ENCODE measurements around the gene DCAF17. TPM values are rescaled to one million over a fixed set of nuclear protein-coding genes. Genes with fewer than 3 reads are reported as not detected.
"Not testable (repeated sequence)": the region's sequence is repeated elsewhere in the genome, so short reads cannot be mapped to it uniquely, and the experiment has no call there.

The DCAF17 gene
- total RNA-seq, 1 experiment from 2014 or later = 14.0 TPM

DNA sequence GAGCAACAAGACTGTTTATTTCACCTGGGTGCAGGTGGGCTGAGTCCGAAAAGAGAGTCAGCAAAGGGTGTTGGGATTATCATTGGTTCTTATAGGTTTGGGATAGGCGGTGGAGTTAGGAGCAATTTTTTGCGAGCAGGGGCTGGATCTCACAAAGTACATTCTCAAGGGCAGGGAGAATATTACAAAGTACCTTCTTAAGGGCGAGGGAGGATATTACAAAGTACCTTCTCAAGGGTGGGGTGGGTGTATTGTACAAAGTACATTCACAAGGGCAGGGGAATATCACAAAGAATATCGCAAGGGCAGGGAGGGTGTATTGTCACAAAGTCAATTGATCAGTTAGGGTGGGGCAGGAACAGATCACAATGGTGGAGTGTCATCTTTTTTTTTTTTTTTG lies 63.6 kb downstream of the DCAF17 start:
- DNase-seq (ENCODE audit: low spot score); in situ Hi-C loops (cut with HindIII; ENCODE audit: low sequenced_read_pairs): not testable (repeated sequence)

DNA sequence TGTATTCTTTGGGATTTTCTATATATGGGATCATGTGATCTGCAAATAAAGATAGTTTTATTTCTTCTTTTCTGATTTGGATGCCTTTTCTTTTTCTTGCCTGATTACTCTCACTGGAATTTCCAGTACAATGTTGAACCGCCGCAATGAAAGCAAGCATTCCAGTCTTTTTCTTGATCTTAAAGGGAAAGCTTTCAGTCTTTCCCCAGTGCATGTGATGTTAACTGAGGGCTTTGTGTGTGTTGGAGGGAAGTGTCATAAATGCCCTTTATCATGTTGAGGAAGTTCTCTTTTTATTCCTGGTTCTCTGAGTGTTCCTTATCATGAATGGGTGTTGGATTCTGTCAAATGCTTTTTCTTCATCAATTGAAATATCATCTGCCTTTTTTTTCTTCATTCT lies 71.3 kb downstream of the DCAF17 start:
- no peak for DNase-seq (ENCODE audit: low spot score)
- in situ Hi-C loops (cut with HindIII; ENCODE audit: low sequenced_read_pairs) = no loop called here

DNA sequence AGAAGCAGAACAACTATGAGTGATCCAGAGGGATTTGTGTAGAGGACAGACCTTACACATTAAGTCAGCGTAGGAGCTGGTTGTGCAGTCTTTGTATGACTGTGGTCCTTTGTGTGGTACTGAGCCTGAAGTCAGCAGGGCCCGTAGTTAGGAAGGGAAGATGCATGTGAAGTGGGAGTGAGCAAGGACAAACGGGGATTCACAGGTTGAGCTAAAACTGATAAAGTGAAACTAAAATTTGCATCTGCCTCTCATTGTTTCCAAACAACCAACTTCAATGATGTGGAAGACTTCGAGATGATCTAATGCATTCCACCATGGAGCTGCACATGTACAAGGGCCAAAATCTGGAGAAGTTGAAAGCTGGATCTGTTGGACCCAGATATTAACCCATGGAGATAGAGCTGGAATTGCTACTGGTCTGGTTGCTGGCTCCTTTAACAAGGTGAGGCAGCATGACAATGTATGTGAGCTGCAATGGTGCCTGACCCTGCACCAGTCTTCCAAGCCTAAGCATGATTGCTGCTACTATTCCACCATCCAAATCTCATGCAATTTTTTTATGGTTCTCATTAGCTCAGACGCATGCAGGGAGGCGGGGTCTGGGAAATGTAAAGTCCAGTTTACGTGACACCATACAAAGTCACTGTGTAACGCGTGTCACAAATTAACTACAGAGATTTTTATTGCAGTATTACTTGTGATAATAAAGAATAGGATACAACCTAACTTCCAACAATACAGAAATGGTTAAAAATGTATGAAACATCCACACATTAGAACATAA lies 76.1 kb downstream of the DCAF17 start:
- in situ Hi-C loops (cut with HindIII; ENCODE audit: low sequenced_read_pairs) = no loop called here
- no peak for DNase-seq (ENCODE audit: low spot score)

DNA sequence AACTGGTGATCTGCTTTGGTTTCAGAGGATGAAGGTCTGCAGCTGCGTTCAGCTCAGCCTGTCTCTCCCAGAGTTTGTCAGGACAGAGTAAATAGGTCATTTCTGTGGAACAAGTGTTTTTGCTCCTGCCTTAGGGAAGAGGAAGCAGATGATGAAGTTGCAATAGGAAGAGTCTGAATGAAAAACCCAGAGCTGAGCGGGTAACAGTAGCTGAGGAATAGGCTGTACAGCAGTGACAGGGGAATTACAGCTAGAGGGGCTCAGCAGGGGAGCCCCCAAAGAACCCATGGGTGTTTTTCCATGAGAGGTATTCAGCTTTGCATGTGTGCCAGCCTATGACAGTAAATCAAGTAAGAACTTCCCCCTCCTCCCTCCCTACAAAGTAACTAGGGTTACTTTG lies 78.0 kb downstream of the DCAF17 start:
- no peak for DNase-seq (ENCODE audit: low spot score)
- in situ Hi-C loops (cut with HindIII; ENCODE audit: low sequenced_read_pairs) = no loop called here

DNA sequence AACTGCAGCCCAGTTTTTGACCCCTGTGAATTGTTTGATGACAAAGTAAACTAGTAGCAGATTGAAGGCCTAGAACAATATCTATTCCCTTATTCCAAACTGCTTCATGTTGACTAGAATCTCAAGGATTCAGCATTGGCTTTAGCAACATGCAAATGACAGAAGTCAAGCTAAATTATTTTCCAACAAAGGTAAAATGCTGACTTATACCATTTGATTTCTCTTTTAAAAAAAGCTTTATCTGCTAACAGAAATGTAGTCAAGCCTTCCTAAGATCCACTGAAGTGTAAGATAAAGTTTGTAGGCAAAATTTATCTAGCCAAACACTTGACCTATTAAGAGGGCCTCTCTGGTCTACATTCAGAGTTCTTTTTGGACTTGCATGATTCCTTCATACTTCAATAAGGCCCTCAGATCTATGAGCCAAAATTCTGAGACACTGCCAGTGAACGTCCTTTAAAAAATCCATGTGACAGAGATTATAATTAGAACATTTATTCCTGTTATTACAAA lies 78.7 kb downstream of the DCAF17 start:
- in situ Hi-C loops (cut with HindIII; ENCODE audit: low sequenced_read_pairs) = no loop called here

DNA sequence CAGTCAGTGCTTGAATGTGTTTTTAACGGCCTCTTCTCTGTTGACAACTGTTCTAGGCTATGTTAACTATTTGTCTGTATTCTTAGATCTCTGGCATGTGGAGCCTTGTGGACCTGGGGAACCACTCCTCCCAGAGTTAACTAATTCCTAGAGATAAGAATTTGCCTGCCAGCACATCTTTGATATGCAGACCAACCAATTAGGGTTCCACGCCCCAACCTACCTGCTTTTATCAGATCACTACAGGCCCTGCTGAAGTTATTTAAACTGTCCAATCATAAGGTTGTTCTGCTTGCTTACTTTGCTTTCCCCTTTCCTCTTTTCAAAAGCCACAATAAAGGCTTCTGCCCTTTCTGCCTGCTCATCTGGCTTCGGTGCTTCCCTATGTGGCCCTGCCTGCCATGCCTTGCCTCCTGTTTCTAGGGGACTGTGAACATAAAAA lies 79.7 kb downstream of the DCAF17 start:
- no peak for DNase-seq (ENCODE audit: low spot score)
- in situ Hi-C loops (cut with HindIII; ENCODE audit: low sequenced_read_pairs) = no loop called here

More for the DNA sequence above, 78.7 kb downstream of the DCAF17 start:
- no peak for DNase-seq (ENCODE audit: low spot score)

DNA sequence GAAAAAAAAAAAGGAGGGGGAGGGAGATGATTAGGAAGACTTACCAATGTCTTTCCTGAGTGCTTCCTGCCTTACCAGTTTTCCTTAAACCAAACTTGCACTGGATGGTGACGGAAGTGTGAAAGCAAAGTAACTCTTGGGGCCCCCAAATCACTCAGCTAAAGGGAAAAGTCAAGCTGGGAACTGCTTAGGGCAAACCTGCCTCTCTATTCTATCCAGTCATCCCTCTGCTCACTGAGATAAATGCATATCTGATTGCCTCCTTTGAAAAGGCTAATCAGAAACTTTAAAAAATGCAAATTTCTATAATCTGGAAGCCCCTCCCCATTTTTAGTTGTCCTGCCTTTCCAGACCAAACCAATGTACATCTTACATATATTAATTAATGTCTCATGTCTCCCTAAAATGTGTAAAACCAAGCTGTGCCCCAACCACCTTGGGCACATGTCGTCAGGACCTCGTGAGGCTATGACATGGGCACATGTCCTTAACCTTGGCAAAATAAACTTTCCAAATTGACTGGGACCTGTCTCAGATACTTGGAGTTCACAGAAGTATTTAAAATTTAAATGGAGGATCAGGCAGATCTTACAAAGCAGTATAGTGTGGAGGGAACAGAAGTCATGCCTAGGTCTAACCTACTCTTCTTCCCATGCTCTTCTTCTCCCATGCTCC lies 81.0 kb downstream of the DCAF17 start:
- no peak for DNase-seq (ENCODE audit: low spot score)
- in situ Hi-C loops (cut with HindIII; ENCODE audit: low sequenced_read_pairs) = no loop called here

DNA sequence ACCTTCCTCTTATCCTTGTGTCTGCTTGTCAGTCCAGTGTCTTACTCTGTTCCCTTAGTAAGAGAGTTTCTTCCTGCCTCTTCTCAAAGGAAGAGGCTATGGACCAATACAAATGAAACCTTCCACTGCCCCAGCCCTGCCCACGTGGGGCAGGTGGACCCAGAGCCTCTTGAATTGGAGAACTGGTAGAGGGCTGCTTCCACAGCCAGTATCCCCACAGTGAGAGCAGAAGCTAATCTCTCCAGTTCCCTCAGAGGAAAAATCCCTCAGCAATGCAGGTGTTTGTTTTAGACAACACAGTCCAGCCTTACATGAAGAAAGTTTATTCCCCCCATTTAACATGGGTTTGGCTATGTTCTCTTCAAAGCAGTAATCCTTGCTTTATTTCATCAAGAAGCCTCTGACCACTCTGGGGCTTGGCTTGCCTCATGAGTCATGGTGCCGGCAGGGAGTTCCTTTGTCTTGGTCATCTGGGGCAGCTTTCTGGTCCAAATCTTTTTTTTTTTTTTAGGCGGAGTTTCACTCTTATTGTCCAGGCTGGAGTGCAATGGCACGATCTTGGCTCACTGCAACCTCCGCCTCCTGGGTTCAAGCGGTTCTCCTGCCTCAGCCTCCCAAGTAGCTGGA lies 81.8 kb downstream of the DCAF17 start:
- in situ Hi-C loops (cut with HindIII; ENCODE audit: low sequenced_read_pairs) = no loop called here
- no peak for DNase-seq (ENCODE audit: low spot score)

DNA sequence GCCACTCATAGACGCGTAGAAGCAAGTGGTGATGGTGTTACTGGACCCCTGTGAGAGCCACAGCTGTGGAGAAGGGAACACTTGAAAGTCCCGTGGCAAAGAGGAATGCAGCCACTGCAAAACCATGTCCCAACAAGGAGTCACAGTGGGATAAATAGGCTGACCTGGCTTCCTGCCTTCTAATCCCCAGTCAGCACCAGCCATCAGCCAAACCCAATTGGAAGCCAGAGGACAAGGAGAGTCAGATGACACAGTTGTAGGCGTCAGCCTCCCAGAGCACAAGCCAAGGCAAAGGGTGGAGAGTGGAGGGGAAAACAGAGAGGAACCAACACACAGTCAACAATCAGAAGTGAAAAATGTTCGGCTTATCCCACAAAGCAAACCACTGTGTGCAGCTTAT lies 82.8 kb downstream of the DCAF17 start:
- in situ Hi-C loops (cut with HindIII; ENCODE audit: low sequenced_read_pairs) = no loop called here

DNA sequence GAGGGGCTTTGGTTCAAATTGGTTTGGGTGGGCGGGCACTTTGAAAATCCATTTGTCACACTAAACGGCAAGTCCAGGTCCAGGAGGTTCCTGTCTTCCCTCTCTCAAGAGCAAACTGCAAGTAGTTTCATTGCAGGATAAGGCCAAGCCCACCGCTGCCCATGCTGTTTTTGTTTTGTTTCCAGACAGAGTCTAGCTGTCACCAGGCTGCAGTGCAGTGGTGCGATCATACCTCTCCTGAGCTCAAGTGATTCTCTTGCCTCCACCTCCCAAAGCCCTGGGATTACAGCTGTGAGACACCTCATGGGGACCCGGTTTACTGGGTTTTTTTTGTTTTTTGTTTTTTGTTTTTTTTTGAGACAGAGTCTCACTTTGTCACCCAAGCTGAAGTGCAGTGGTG lies 86.4 kb downstream of the DCAF17 start:
- in situ Hi-C loops (cut with HindIII; ENCODE audit: low sequenced_read_pairs) = no loop called here
- DNase-seq (ENCODE audit: low spot score) = no peak

More for the DNA sequence above, 82.8 kb downstream of the DCAF17 start:
- no peak for DNase-seq (ENCODE audit: low spot score)

DNA sequence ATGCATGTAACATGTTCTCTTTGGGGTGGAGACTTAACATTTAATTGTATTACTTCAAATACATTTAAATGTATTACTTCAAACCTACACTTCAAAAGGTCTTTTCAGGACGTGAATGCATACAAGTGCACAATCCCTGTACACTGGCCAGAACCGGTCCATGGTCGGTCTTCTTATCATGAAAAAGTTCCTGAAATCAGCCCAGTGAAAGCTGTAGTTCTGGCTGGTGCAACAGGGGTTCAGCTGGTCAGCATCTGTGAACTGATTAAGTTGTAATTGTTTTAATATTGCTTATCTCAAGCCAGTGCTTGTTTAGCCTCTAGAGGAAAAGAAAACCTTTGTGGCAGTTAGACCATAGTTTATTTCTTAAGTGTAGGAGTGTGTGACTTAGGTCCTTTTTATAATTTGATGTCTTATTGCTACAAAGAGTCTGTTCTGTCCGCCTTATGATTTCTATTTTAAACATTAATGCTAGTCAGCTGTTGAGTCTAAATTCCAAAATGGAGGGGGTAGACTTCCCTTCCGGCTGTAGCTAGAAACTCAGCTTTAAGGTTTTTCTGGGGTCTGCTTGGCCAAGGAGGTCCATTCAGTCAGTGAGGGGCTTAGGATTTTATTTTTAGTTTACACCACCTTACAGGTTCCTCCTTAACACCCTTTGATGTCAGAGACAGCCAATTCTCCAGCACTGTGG lies 87.5 kb downstream of the DCAF17 start:
- in situ Hi-C loops (cut with HindIII; ENCODE audit: low sequenced_read_pairs) = no loop called here
- DNase-seq (ENCODE audit: low spot score) = no peak

DNA sequence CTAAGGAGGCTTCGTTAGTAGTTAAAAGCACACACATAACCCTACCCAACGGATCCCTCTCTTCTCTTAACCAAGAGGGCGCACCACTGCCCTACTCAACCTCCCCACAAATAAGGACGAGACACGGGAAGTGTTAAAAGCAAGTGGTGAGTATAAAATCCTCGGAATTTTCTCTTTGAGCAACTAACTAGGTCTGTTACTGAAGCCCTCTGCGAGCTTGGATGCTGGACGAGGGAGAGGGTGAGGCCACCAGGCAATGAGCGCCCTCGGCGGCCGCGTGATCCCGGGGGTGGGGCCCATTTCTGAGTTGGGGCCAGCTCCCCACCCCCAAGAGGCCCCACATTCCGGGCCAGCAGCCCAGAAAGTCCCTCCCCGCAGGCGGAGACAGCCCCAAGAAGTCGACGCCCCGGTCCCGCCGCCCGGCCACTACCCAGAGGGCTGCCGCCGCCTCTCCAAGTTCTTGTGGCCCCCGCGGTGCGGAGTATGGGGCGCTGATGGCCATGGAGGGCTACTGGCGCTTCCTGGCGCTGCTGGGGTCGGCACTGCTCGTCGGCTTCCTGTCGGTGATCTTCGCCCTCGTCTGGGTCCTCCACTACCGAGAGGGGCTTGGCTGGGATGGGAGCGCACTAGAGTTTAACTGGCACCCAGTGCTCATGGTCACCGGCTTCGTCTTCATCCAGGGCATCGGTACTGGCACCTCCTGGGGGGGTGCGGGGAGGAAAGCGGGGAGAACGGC lies 88.2 kb downstream of the DCAF17 start, which contains the start of gene CYBRD1:
CYBRD1 (plus strand) TSS at position 423 of the 736 bp plus-strand sequence; CDS start at position 495, 72 bp downstream.
- peak; percentile 30 for DNase-seq (ENCODE audit: low spot score)
- in situ Hi-C loops (cut with HindIII; ENCODE audit: low sequenced_read_pairs) = no loop called here

DNA sequence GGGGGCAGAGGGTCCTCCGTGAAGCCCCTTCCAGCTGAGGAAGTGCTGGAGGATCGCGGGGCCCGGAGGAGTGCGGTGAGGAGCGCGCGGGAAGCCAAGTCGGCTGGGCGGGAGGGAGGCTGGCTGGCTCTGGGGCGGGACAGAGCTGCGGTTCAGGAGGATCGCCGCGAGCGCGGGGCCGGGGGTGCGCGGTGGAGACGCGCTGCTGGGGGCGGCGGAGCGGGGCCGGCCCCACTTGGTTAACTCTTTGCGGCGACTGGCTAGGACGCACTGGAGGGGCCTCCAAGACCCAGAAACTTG lies 88.7 kb downstream of the DCAF17 start:
- in situ Hi-C loops (cut with HindIII; ENCODE audit: low sequenced_read_pairs) = no loop called here

DNA sequence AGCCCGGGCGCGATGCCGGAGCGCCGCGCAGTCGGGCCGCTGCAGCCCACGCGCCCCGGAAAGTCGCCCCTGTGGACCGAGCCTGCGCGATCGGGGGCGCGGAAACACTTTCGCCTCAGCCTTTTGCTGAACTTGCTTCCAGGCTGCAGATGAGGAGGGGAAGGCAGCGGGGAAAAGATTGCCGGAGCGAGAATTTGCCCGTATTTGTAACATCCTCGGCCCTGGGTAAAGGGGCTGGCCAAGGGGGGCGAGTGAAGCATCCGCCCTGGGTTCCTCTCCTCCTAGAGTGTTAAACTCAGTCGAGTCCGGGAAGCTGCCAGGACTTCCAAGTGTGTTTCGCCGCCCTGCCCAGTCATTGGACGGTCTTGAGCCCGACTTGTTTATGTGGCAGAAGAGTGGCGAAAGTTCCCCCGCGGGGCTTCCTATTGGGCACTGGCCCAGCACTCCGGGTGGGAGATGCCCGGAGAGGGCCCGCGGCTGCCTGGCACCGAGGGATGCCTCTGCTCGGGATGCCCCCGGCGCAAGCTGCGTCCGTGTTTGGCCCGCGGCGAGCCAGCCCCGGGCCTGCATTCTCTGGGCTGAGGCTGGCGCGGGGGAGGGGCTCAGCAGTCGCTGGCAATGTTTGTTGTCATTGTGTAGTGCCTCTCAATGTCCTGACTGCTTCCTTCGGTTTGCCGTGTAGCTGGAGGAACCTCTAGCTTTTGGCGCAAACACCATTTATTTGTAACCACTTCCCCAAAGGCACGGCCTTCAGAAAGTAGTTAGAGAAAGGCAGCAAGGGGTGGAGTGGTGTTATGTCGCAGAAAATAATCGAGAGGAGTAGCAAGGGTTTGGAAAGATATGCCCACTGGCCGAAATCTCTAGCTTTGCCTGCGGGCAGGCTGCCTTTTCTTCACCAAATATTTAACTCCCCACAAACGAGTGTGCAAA lies 89.3 kb downstream of the DCAF17 start:
- in situ Hi-C loops (cut with HindIII; ENCODE audit: low sequenced_read_pairs) = no loop called here
- peak; percentile 41 for DNase-seq (ENCODE audit: low spot score)

More for the DNA sequence above, 88.7 kb downstream of the DCAF17 start:
- no peak for DNase-seq (ENCODE audit: low spot score)

DNA sequence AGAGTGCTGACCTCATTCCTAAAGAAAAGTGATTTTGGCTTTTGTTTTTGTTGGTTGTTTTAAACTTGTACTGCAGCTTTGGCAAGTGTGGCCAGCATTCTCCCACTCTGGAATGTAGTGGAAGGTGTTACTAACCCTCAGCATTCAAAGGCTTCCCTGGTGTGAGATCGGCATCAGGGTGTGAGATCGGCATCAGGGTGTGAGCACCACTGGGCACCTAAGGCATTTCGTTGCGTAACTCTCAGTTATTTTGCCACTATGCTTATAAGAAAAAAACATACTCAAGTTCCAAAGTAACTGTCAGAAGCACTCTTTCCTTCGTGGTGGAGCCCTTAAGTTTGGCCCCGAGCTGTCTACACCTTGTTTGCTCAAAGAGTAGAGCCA lies 90.0 kb downstream of the DCAF17 start:
- in situ Hi-C loops (cut with HindIII; ENCODE audit: low sequenced_read_pairs) = no loop called here
- DNase-seq (ENCODE audit: low spot score) = no peak

DNA sequence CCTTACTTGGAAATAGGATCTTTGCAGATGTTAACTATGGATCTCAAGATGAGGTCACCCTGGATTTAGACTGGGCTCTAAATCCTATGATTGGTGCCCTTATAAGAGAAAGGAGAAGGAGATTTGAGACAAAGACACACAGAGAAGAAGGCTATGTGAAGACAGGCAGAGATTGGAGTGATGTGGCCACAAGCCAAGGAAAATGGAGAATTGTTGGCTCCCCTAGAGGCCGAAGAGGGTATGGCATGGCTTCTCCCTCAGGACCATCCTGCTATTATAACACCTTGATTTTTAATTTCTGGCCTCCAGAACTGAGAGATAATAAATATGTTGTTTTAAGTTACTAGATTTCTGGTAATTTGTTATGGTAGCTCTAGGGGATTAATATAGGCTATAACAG lies 95.9 kb downstream of the DCAF17 start:
- no peak for DNase-seq (ENCODE audit: low spot score)
- in situ Hi-C loops (cut with HindIII; ENCODE audit: low sequenced_read_pairs) = no loop called here

DNA sequence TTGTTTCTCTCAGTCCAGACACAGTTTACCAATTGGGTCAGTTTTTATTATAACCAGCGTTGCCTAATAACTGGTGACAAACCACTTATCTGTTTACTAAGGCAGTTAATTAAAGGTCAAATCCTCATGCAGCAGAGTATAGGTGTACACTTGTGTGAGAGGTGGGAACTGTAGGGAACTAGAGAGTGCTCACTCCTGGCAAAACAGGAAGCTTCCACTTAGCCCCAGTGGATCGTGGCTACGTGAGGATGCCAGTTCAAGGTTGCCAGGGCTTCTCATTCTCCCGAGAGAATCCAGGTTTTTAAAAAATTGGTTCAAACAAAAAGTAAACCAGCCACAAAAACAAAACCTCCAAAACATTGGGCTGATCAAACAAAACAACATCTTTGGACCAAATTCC lies 96.4 kb downstream of the DCAF17 start:
- in situ Hi-C loops (cut with HindIII; ENCODE audit: low sequenced_read_pairs) = no loop called here
- no peak for DNase-seq (ENCODE audit: low spot score)

DNA sequence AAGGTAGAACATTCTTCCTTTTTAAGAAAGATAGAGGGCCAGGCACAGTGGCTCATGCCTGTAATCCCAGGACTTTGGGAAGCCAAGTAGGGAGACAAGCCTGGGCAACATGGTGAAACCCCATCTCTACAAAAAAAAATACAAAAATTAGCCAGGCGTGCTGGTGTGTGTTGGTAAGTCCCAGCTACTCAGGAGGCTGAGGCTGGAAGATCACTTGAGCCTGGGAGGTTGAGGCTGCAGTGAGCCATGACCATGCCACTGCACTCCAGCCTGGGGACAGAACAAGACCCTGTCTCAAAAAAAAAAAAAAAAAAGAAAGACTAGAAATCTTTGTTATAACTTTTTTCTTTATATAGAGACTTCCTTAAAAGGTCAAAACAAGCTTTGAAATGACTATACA lies 96.8 kb downstream of the DCAF17 start:
- in situ Hi-C loops (cut with HindIII; ENCODE audit: low sequenced_read_pairs); DNase-seq (ENCODE audit: low spot score): not testable (repeated sequence)
